22Rv1 (cell line): ENCODE measurements around the gene RAF1.

Experiments used
- H3K27ac ChIP-seq: fragments of 450-650 bp; 2 replicates; pipeline ENCODE4 v1.5.1; 2017
- CTCF ChIP-seq: fragments of 450-650 bp; IDR thresholded peaks from 2 replicates; pipeline ENCODE4 v1.5.1; 2017; ENCODE audit warnings: mild to moderate bottlenecking
- ZFX ChIP-seq: fragments of 450-650 bp; IDR thresholded peaks from 2 replicates; pipeline ENCODE4 v1.6.1; 2017; ENCODE audit warnings: antibody characterized with exemption, borderline replicate concordance

RAF1 gene

DNA sequence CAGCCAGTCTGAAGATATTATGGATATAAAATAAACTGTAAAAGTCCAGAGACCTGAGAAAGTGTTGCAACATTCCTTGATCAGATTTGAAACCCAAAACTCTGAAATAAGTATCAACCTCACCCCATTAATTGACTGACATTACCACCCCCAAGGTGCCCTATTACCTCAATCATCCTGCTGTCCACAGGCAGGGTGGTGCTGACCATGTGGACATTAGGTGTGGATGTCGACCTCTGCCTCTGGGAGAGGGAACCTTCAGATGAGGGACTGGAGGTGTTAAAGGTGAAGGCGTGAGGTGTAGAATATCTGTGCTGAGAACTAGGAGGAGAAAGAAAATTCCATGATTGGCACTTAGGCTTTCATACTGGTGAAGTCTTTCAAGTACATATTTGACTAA is 59.9 kb downstream of the RAF1 start:
- no peak for TF ChIP-seq ZFX
- no peak for TF ChIP-seq CTCF
- no peak overlapping the region for H3K27ac ChIP-seq

GRCh38 chr3:12601072-12601471 is 62.8 kb downstream of the RAF1 start:
- TF ChIP-seq CTCF (no peak), ZFX (no peak)

GRCh38 chr3:12598890-12599289 is 65.0 kb downstream of the RAF1 start:
- no peak for TF ChIP-seq ZFX
- no peak for TF ChIP-seq CTCF
- H3K27ac ChIP-seq, result peak overlapping the region; percentile 20; the same call in 1 of the 2 replicates

More at GRCh38 chr3:12601072-12601471, 62.8 kb downstream of the RAF1 start:
- H3K27ac ChIP-seq, result no peak overlapping the region

GRCh38 chr3:12593473-12593872 is 70.4 kb downstream of the RAF1 start:
- TF ChIP-seq CTCF (no peak), ZFX (no peak)
- no peak overlapping the region for H3K27ac ChIP-seq

- TF ChIP-seq CTCF, result no peak
- TF ChIP-seq ZFX, result no peak
- H3K27ac ChIP-seq, result no peak overlapping the region
These were observed 71.8 kb downstream of the RAF1 start for GRCh38 chr3:12591997-12592715.

GRCh38 chr3:12591456-12591855 is 72.5 kb downstream of the RAF1 start:
- H3K27ac ChIP-seq, result no peak overlapping the region
- no peak for TF ChIP-seq CTCF
- TF ChIP-seq ZFX, result no peak

DNA sequence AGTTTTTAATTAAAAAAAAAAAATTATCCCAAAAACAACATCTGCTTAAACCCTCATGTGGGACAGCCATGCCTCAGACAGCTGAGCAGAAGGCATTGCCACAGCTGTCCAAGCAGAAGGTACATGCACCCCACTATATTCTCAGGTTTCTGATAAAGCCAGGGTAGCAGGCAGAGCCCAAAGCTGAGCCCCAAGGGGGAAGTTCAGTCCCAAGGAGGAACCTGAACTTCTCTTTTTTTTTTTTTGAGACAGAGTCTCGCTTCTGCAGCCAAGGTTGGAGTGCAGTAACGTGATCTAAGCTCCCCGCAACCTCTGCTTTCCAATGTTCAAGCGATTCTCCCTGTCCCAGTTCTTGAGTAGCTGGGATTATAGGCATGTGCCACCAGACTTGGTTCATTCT is 73.8 kb downstream of the RAF1 start:
- H3K27ac ChIP-seq, result no peak overlapping the region
- TF ChIP-seq CTCF (no peak), ZFX (no peak)
